GM19099 (cell line): ENCODE results near the gene LINGO3.

Experiments used
- POLR2A ChIP-seq: IDR thresholded peaks from 3 replicates; pipeline ENCODE4 v1.6.1; 2011; ENCODE audit warnings: low read depth; ENCODE audit not compliant: insufficient read length; ENCODE audit errors: extremely low read depth

Gene LINGO3

DNA sequence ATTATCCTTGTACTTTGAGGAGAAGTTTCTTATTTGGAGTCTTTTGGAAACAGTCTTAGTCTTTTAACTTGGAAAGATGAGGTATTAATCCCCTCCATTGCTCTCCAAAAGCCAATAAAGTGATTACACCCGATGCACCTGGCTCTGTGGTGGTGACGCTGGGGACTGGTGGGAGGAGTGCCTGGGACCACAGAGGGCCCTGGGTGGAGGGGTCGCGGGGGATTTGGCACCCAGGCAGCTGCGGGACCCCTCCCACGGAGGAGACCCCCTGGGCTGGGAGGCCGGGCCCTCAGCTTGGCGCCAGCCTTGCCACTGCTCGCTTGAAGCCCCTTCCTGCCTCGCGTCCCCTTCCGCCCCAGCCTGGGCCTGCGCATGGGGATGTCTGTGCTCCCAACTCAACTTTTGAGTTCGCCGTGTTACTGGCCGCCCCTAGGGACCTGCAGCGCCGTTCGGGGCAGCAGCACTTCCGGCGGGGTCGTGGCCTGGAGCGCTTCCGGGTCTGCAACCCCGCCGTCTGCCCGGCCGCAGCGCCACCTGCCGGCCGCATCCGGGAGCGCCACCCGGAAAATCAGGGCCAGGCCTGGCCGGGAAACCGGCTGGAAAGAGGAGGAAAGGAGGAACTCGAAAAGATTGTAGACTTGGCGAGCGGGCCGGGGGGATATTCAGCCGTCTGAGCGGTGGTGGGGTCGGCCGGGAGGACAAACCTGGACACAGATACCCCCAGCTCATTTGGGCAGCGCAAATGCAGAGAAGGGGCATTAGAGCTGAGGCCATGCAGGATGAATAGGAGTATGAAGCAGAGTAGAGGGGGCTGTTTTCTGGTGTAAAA lies 34.4 kb downstream of the LINGO3 start:
- peak; percentile 41 for TF ChIP-seq POLR2A

DNA sequence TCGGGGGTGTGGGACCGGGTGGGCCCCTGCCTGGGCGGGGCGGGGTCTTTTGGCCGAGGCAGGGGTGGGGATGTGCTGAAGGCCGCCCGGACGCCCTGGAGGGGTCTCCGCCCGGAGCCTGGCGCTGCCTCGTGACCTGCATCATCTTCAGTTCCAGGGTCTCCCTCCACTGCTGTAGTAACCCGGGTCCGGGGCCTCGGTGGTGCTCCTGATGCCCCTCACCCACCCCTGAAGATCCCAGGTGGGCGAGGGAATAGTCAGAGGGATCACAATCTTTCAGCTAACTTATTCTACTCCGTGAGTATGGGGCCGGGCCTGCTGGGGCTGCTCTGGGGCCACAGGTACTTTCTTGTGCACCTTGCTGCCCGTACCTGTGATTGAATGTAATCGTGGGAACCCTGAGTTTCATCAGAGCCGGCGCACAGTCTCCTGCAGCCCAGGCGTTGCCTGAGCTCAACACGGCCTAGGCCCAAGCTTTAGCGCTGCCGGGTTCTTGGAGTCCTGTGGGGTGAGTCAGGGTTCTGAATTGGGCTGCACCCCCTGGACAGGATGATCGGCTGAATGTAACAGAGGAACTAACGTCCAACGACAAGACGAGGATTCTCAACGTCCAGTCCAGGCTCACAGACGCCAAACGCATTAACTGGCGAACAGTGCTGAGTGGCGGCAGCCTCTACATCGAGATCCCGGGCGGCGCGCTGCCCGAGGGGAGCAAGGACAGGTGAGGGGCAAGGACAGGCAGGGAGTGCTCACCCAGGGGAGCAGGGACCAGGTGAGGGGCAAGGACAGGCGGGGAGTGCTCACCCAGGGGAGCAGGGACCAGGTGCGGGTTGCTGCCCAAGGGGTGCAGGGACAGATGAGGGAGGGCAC lies 36.5 kb downstream of the LINGO3 start:
- TF ChIP-seq POLR2A = no peak

DNA sequence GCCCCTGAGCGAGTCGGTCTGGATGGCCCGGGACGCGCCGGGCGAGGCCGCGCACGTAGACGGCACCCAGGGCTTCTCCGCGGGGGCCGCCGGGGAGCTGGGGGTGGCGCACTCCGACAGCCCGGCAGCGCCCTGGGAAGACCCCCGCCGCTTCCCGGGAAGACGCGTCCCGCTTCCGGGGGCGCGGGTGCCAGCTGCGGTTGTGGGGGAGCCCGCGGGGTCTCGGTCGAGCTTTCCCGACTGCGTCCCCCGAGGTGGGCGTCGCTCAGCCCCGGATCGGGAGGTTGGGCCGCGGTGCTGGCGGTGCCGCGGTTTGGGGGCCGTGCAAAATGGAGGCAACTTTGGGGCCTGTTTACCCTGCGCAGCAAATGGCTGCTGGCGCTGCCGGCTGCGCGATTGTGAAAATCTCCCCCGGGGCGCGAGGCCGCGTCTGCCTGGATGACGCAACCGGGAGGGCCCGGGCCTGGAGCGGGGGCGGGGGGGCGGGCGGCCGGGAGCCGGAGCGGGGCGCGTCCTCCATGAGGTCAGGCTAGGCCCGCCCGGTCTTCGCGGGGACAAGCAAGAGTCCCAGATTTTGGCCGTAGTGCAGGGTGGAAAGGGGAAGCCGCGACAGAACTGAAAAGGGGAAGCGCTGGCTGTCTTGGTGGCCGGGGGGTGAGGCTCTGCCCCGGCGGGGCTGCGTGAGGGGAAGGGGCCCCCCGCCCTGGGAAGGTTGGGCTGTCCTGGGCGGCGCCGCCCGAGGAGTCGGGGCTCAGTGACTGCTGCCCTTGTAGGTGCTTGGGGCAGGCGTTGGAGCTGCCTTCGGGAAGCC lies 37.3 kb downstream of the LINGO3 start:
- TF ChIP-seq POLR2A = peak; percentile 37

DNA sequence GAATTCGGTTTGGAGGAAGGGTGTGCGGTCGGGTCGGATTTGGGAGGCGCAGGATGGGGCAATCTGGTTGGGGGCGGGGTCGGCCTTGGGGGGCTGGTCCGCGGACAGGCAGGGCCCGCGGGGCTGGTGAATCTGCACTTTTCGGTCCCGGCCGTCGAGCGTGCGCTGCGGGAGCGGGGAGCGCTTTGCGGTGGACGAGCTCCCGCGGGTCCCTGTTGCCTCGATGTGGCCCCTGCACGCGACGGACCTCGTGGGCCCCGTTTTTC lies 37.9 kb downstream of the LINGO3 start:
- TF ChIP-seq POLR2A = no peak

DNA sequence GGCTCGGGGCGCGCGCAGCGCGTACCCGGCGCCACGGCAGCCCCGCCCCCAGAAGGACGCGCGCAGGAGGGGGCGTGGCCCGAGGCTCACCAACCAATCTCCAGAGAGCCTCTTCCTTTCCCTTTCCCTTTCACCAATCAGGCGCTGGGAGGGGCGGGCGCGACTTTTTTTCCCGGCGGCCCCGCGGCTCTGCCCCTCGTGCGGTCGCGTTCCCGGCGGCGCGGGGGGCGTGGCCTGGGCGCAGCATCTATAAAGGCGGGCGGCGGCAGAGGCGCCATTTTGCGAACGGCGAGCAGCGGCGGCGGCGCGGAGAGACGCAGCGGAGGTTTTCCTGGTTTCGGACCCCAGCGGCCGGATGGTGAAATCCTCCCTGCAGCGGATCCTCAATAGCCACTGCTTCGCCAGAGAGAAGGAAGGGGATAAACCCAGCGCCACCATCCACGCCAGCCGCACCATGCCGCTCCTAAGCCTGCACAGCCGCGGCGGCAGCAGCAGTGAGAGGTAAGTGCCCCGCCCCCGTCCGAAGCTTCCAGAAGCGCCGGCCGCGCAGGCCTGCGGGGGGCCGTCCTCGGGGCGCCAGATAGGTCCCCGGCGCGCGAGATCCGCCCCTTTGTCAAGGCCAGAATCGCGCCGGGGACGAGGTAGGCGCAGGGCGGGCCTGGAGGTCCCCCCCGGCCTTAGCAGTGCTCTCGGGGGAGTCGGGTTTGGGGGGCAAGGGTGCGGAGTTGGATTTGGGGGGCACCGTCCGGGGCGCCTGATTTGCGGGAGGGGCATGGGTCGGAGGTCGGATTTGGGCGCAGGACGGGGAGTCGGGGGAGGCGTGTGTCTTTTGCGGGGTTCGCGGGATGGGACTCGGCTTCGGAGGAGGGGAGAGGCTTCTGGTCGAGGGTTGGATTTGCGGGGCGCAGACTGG lies 38.5 kb downstream of the LINGO3 start:
- peak; percentile 100 for TF ChIP-seq POLR2A

DNA sequence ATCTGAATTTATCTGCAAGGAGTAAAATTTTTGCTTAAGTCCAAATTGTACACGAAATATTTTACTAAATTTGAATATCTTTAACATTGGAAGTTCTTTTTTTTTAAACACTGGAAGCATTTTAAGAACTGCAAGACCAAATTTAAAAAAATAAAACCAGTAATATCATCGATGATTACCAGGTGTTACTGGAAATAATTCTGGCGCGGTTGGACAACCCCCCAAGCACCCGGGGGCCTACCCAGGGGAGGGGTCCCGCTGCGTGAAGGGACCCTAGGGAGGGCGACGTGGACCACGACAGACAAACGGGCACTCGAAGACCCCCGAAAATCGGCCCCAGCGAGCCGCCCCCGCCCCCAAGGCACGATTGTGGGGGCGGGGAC lies 39.1 kb downstream of the LINGO3 start:
- TF ChIP-seq POLR2A = no peak

DNA sequence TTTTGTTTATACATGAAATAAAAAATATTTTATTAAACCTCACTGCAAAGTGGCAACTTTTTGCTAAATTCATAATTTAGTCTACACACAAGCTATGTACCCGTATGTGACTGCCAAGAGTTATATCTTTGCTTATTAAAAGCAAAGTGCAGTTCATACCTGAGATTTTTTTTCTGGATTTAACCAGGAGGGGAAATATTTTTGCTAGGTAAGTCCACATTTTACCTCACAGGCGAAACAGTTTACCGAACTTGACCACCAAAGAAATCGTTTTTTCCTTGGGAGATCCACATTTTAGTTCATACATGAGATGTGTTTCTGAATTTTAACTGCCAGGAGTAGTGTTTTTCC lies 39.5 kb downstream of the LINGO3 start:
- TF ChIP-seq POLR2A = no peak

DNA sequence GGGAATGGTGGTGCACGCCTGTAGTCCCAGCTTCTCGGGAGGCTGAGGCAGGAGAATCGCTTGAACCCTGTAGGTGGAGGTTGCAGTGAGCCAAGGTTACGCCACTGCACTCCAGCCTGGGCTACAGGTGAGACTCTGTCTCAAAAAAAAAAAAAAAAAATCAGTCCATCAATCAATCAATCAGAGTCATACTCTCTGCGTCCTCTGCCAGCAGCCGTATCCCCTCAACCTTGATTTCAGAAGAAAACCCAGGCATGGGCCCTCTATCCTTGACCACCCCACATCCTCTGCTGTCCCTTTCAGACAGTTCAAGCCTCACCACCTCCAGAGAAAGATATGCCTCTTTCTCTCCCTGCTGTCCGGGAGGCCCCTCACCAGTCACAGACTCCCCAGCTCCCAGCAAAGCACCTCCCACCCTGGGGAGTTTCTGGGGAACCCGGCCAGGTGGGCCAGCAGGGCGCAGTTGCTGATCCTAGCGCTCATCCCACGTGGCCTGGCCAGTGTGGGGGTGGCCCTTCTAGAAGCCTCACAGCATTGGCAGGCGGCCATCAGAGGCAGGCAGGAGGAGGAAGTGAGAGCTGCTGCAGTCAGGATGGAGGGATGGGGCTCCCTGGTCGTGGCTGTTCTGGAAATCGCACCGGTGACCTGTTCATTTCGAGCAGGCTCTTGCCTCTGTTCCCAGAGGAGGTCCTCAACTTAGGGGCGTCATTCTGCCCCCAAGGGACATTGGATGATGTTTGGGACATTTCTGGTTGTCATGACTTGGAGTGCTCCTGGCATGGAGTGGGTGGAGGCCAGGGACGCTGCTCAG lies 41.6 kb downstream of the LINGO3 start:
- peak; percentile 51 for TF ChIP-seq POLR2A

DNA sequence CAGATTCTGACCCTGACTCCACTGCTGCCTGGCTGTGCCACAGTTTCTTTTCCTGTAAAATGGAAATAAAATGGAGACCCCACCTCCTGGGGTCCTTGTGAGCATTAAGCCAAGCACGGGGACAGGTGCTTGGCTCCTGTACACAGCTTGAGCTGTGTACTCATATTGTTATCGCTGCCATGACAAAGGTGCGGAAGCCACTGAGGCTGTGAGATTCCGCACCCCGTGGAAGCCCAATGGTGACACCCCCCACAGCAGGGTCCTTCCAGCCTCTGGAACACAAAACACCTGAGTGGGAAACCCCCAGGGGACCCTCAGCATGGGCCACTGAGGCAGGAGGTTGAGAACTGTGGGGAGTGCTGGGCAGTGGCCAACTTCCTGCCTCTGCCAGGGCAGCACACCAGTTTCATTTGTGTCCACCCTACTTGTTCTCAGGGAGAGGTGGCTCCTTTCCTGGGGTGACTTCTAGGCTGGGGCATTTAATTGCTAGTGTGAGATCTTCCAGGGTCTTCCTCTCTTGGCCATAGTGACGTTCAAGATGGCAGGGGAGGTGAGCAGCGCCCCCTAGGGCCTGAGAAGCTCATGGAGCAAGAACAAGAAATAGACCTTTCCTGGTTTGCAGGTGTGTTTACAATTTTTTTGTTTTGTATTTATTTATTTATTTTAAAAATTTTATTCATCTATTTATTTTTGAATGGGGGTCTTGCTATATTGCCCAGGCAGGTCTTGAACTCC lies 46.3 kb downstream of the LINGO3 start:
- no peak for TF ChIP-seq POLR2A

DNA sequence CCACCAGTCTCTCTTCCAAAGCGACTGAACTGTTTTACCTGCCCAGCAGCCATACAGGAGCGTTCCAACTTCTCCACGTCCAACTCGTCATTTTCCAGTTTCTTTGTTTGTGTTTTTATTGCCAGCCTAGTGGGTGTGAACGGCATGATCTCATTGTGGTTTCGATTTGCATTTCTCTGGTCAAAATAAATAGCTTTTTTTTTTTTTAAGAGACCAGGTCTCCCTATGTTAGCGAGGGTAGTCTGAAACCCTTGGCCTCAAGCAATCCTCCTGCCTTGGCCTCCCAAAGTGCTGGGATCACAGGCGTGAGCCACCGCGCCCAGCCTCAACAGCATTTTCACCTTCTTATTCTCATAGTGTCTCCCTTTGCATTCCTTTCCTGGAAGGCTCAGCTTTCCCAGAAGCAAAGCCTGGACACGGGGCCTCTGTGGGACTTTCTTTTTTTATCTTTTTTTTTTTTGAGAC lies 47.6 kb downstream of the LINGO3 start:
- no peak for TF ChIP-seq POLR2A

DNA sequence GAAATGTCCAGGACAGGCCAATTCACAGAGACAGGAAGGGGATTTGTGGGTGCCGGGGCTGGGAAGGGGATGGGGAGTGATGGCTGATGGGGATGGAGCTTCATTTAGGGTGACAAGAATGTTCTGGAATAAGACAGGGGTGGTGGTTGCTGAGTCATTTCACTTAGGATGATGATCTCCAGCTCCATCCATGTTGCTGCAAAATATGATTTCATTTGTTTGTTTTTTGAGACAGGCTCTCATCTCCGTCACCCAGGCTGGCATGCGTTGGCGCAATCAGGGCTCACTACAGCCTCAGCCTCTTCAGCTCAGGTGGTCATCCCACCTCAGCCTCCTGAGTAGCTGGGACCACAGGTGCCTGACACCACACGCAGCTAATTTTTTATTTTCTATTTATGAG lies 48.6 kb downstream of the LINGO3 start:
- TF ChIP-seq POLR2A = no peak
